ENCODE results near the gene GIMAP2. TPM values are rescaled to one million over a fixed set of nuclear protein-coding genes. Genes with fewer than 3 reads are reported as not detected.

The GIMAP2 gene
- total RNA-seq, 1 donor from 2014 or later: not detected

GRCh38 chr7:150665089-150665748 lies 20.3 kb upstream of the GIMAP2 start:
- Mint-ChIP-seq H3K27ac (no peak overlapping the region), H3K36me3 (no peaks in the 10 kb centered on the region)

GRCh38 chr7:150665896-150666295 lies 19.6 kb upstream of the GIMAP2 start:
- no peak overlapping the region for H3K4me2 ChIP-seq
- Mint-ChIP-seq H3K27me3 (ENCODE audit: insufficient read depth, low read depth) (peaks cover 4% of the 10 kb centered on the region), H3K36me3 (no peaks in the 10 kb centered on the region), H3K4me3 (no peak overlapping the region), H3K27ac (no peak overlapping the region), H3K9me3 (peaks cover 2% of the 10 kb centered on the region), H3K4me1 (no peaks in the 10 kb centered on the region)
- H3K9me3 ChIP-seq (ENCODE audit: low read depth): no peaks in the 10 kb centered on the region
- H3K4me1 ChIP-seq: no peaks in the 10 kb centered on the region
- no peaks in the 10 kb centered on the region for H3K36me3 ChIP-seq
- no peaks in the 10 kb centered on the region for H4K20me1 ChIP-seq (ENCODE audit: low read depth)
- no peak overlapping the region for H3K4me3 ChIP-seq
- no peak for DNase-seq (ENCODE audit: low spot score)
- no peaks in the 10 kb centered on the region for H3F3A ChIP-seq (ENCODE audit: low read depth)
- no peaks in the 10 kb centered on the region for H3K79me2 ChIP-seq (ENCODE audit: low read depth)
- TF ChIP-seq EZH2 (IDR thresholded peaks at IDR 0.05) (no peak), EZH2phosphoT487 (IDR thresholded peaks at IDR 0.05) (no peak), CTCF (IDR thresholded peaks at IDR 0.05) (no peak)
- H3K27me3 ChIP-seq: peaks cover 10% of the 10 kb centered on the region
- H2AFZ ChIP-seq (replicated peaks): no peak overlapping the region
- no peak overlapping the region for H3K9ac ChIP-seq
- no peak overlapping the region for H3K27ac ChIP-seq

More at GRCh38 chr7:150665089-150665748, 20.3 kb upstream of the GIMAP2 start:
- H3K27me3 Mint-ChIP-seq (ENCODE audit: insufficient read depth, low read depth): peaks cover 4% of the 10 kb centered on the region
- H3K27me3 ChIP-seq: peaks cover 14% of the 10 kb centered on the region
- DNase-seq (ENCODE audit: low spot score): no peak
- no peaks in the 10 kb centered on the region for H3F3A ChIP-seq (ENCODE audit: low read depth)
- H4K20me1 ChIP-seq (ENCODE audit: low read depth): no peaks in the 10 kb centered on the region
- no peaks in the 10 kb centered on the region for H3K4me1 Mint-ChIP-seq
- no peak overlapping the region for H3K27ac ChIP-seq
- H3K9me3 ChIP-seq (ENCODE audit: low read depth): no peaks in the 10 kb centered on the region
- no peaks in the 10 kb centered on the region for H3K79me2 ChIP-seq (ENCODE audit: low read depth)
- H3K9me3 Mint-ChIP-seq: peaks cover 2% of the 10 kb centered on the region
- no peak for TF ChIP-seq EZH2 (IDR thresholded peaks at IDR 0.05)
- no peak for TF ChIP-seq CTCF (IDR thresholded peaks at IDR 0.05)
- TF ChIP-seq EZH2phosphoT487 (IDR thresholded peaks at IDR 0.05): no peak
- no peaks in the 10 kb centered on the region for H3K36me3 ChIP-seq
- no peak overlapping the region for H3K9ac ChIP-seq
- no peak overlapping the region for H3K4me2 ChIP-seq
- H3K4me1 ChIP-seq: no peaks in the 10 kb centered on the region
- no peak overlapping the region for H3K4me3 ChIP-seq
- no peak overlapping the region for H3K4me3 Mint-ChIP-seq
- no peak overlapping the region for H2AFZ ChIP-seq (replicated peaks)

- Histone ChIP-seq H3F3A (ENCODE audit: low read depth) (no peaks in the 10 kb centered on the region), H3K9me3 (ENCODE audit: low read depth) (no peaks in the 10 kb centered on the region), H4K20me1 (ENCODE audit: low read depth) (no peaks in the 10 kb centered on the region), H2AFZ (replicated peaks) (no peak overlapping the region), H3K79me2 (ENCODE audit: low read depth) (no peaks in the 10 kb centered on the region), H3K4me2 (no peak overlapping the region), H3K9ac (no peak overlapping the region), H3K36me3 (no peaks in the 10 kb centered on the region), H3K4me3 (no peak overlapping the region), H3K4me1 (no peaks in the 10 kb centered on the region), H3K27me3 (peaks cover 6% of the 10 kb centered on the region), H3K27ac (no peak overlapping the region)
- Mint-ChIP-seq H3K4me1 (no peaks in the 10 kb centered on the region), H3K4me3 (no peak overlapping the region), H3K27ac (no peak overlapping the region), H3K9me3 (peaks cover 2% of the 10 kb centered on the region), H3K36me3 (no peaks in the 10 kb centered on the region), H3K27me3 (ENCODE audit: insufficient read depth, low read depth) (peaks cover 4% of the 10 kb centered on the region)
- no peak for TF ChIP-seq EZH2 (IDR thresholded peaks at IDR 0.05)
- no peak for TF ChIP-seq CTCF (IDR thresholded peaks at IDR 0.05)
- no peak for TF ChIP-seq EZH2phosphoT487 (IDR thresholded peaks at IDR 0.05)
- no peak for DNase-seq (ENCODE audit: low spot score)
These were observed 19.1 kb upstream of the GIMAP2 start for GRCh38 chr7:150666412-150666811.
